T1000 (cell line): ENCODE measurements around the gene LHCGR.
A peak's percentile ranks its signal among the peaks of the same experiment; 100 is the strongest.
"Not testable (repeated sequence)": the region's sequence is repeated elsewhere in the genome, so short reads cannot be mapped to it uniquely, and the experiment has no call there.

Experiments
- DNase-seq: peaks from one replicate; lab custom pipeline; 2025; ENCODE audit warnings: mixed read lengths; lab: John Stamatoyannopoulos, UW

Gene LHCGR

GRCh38 chr2:48739236-48739635, 16.3 kb downstream of the LHCGR start:
- DNase-seq = not testable (repeated sequence)

GRCh38 chr2:48738806-48739205, 16.7 kb downstream of the LHCGR start:
- DNase-seq = peak; percentile 30

- DNase-seq = no peak
These were observed 19.3 kb downstream of the LHCGR start for GRCh38 chr2:48736251-48736650.

- no peak for DNase-seq
These were observed 20.8 kb downstream of the LHCGR start for GRCh38 chr2:48734576-48735303.

GRCh38 chr2:48733067-48733503, 22.4 kb downstream of the LHCGR start:
- no peak for DNase-seq

- no peak for DNase-seq
These were observed 26.7 kb downstream of the LHCGR start for GRCh38 chr2:48728840-48729239.

GRCh38 chr2:48728295-48728694, 27.2 kb downstream of the LHCGR start:
- DNase-seq = no peak

GRCh38 chr2:48727560-48727959, 28.0 kb downstream of the LHCGR start:
- DNase-seq = no peak

GRCh38 chr2:48725696-48726494, 29.6 kb downstream of the LHCGR start:
- DNase-seq = no peak

- DNase-seq = no peak
These were observed 31.2 kb downstream of the LHCGR start for GRCh38 chr2:48724278-48724677.

- DNase-seq = no peak
These were observed 32.4 kb downstream of the LHCGR start for GRCh38 chr2:48723129-48723528.

- DNase-seq = no peak
These were observed 33.1 kb downstream of the LHCGR start for GRCh38 chr2:48722391-48722790.

GRCh38 chr2:48721158-48721557, 34.4 kb downstream of the LHCGR start:
- no peak for DNase-seq

GRCh38 chr2:48719480-48720177, 35.9 kb downstream of the LHCGR start:
- no peak for DNase-seq

GRCh38 chr2:48717846-48718245, 37.7 kb downstream of the LHCGR start:
- no peak for DNase-seq

- DNase-seq = no peak
These were observed 39.6 kb downstream of the LHCGR start for GRCh38 chr2:48715956-48716355.

GRCh38 chr2:48715042-48715899, 40.3 kb downstream of the LHCGR start:
- no peak for DNase-seq

- DNase-seq = no peak
These were observed 41.3 kb downstream of the LHCGR start for GRCh38 chr2:48714245-48714644.

- no peak for DNase-seq
These were observed 41.9 kb downstream of the LHCGR start for GRCh38 chr2:48713647-48714046.

GRCh38 chr2:48712151-48712550, 43.4 kb downstream of the LHCGR start:
- DNase-seq = no peak

- no peak for DNase-seq
These were observed 44.2 kb downstream of the LHCGR start for GRCh38 chr2:48711343-48711742.
